H1 (cell line): ENCODE measurements around the gene CDH22. TPM values are rescaled to one million over a fixed set of nuclear protein-coding genes. Genes with fewer than 3 reads are reported as not detected.

Experiments used
- CTCF ChIA-PET: fragments of 300-600 bp; sonication (Branson Sonifier 250); formaldehyde crosslinking; loops from one replicate; lab custom pipeline; 2021; ENCODE audit not compliant: partially characterized antibody; lab: Charles Lee
- POLR2A ChIA-PET: fragments of 300-600 bp; sonication (Branson Sonifier 250); formaldehyde crosslinking; loops from one replicate; lab custom pipeline; 2021; ENCODE audit warnings: inconsistent platforms; ENCODE audit not compliant: partially characterized antibody; lab: Charles Lee
- DNase-seq, 2 experiments: peaks; one replicate each; pipeline versions ENCODE4 v3.0.0 to v3.0.0-alpha.2; 2010 to 2022; ENCODE audit warnings: low spot score in 2 of 2, low read depth in 1 of 2, mixed read lengths in 1 of 2
- FAIRE-seq: peaks from 2 replicates; lab custom pipeline; 2011; peaks lifted over from hg19 to GRCh38; lab: Jason Lieb, UNC
- H2AFZ ChIP-seq: 2 replicates; pipeline ENCODE4 v1.8.1; 2012; ENCODE audit warnings: low read length, inconsistent platforms
- H2AK5ac ChIP-seq: 2 replicates; pipeline ENCODE4 v1.6.1; 2013; ENCODE audit warnings: low read depth, low read length
- H2BK120ac ChIP-seq: replicated peaks from 2 replicates; pipeline ENCODE3; 2013; ENCODE audit warnings: low read depth, low read length, inconsistent platforms
- H2BK12ac ChIP-seq: 2 replicates; pipeline ENCODE4 v1.6.1; 2013; ENCODE audit warnings: low read depth, low read length
- H2BK15ac ChIP-seq: 2 replicates; pipeline ENCODE4 v1.6.1; 2013; ENCODE audit warnings: low read length
- H2BK20ac ChIP-seq: 2 replicates; pipeline ENCODE4 v1.6.1; 2013; ENCODE audit warnings: low read length
- H2BK5ac ChIP-seq: 2 replicates; pipeline ENCODE4 v1.6.1; 2013; ENCODE audit warnings: low read depth, low read length
- H3K14ac ChIP-seq: 2 replicates; pipeline ENCODE4 v1.6.1; 2013; ENCODE audit warnings: inconsistent platforms; ENCODE audit not compliant: insufficient read length
- H3K18ac ChIP-seq: 2 replicates; pipeline ENCODE4 v1.6.1; 2013; ENCODE audit warnings: low read length; ENCODE audit errors: extremely low read depth
- H3K23ac ChIP-seq: 2 replicates; pipeline ENCODE4 v1.6.1; 2013; ENCODE audit warnings: inconsistent platforms; ENCODE audit not compliant: insufficient read length
- H3K23me2 ChIP-seq: 2 replicates; pipeline ENCODE4 v1.6.1; 2013; ENCODE audit warnings: low read depth, low read length
- H3K27ac ChIP-seq: 2 replicates; pipeline ENCODE4 v1.6.1; 2011; ENCODE audit warnings: low read depth, low read length, inconsistent platforms
- H3K27me3 ChIP-seq, 4 experiments: replicated peaks in 1 of 4; 1 replicate in 1 of 4; 2 replicates in 3 of 4; pipeline versions ENCODE4 v1.6.1 to v1.8.1; 2011 to 2013; ENCODE audit warnings: low read length in 3 of 4, mild to moderate bottlenecking in 3 of 4, inconsistent platforms in 2 of 4, mixed read lengths in 2 of 4, moderate library complexity in 1 of 4; ENCODE audit not compliant: control insufficient read depth in 3 of 4, insufficient read depth in 3 of 4; ENCODE audit errors: extremely low read depth in 1 of 4
- H3K36me3 ChIP-seq, 4 experiments: 2 replicates each; pipeline versions ENCODE4 v1.6.1 to v1.8.1; 2011 to 2013; ENCODE audit warnings: mild to moderate bottlenecking in 4 of 4, low read length in 3 of 4, moderate library complexity in 2 of 4, control low read depth in 1 of 4, inconsistent platforms in 1 of 4; ENCODE audit not compliant: insufficient read depth in 4 of 4, control insufficient read depth in 2 of 4
- H3K4ac ChIP-seq: replicated peaks from 2 replicates; pipeline ENCODE3; 2013; ENCODE audit warnings: low read length, low read depth, mixed read lengths, inconsistent platforms; ENCODE audit not compliant: insufficient read length
- H3K4me1 ChIP-seq, 4 experiments: replicated peaks in 1 of 4; 1 replicate in 1 of 4; 2 replicates in 3 of 4; pipeline versions ENCODE4 v1.6.1 to v1.8.1; 2011 to 2013; ENCODE audit warnings: low read length in 3 of 4, inconsistent platforms in 2 of 4, mixed read lengths in 1 of 4; ENCODE audit not compliant: insufficient read depth in 4 of 4, control insufficient read depth in 3 of 4
- H3K4me2 ChIP-seq, 2 experiments: 2 replicates each; pipeline versions ENCODE4 v1.6.1 to v1.8.1; 2011 to 2013; ENCODE audit warnings: low read depth in 2 of 2, low read length in 2 of 2, control low read depth in 1 of 2, inconsistent platforms in 1 of 2, mild to moderate bottlenecking in 1 of 2; ENCODE audit not compliant: insufficient read depth in 1 of 2
- H3K4me3 ChIP-seq, 4 experiments: fragments of 200-600, 300-600 bp in 1 of 4; sonication (generic), shearing (Covaris generic), sonication (Bioruptor Twin) in 1 of 4; 2 replicates each; pipeline versions ENCODE4 v1.5.1 to v1.8.1; 2011 to 2016; ENCODE audit warnings: low read length in 4 of 4, low read depth in 3 of 4, control low read depth in 2 of 4, inconsistent platforms in 2 of 4, mild to moderate bottlenecking in 2 of 4, mixed read lengths in 1 of 4, moderate library complexity in 1 of 4; ENCODE audit not compliant: insufficient read depth in 2 of 4; ENCODE audit errors: extremely low read depth in 1 of 4
- H3K56ac ChIP-seq: replicated peaks from 2 replicates; pipeline ENCODE3; 2013; ENCODE audit warnings: low read depth, mild to moderate bottlenecking, mixed read lengths, low read length, inconsistent platforms; ENCODE audit not compliant: insufficient read length
- H3K79me1 ChIP-seq: 2 replicates; pipeline ENCODE4 v1.6.1; 2013; ENCODE audit warnings: low read depth, low read length, control low read depth
- H3K79me2 ChIP-seq, 2 experiments: 2 replicates each; pipeline versions ENCODE4 v1.6.1 to v1.8.1; 2012 to 2013; ENCODE audit warnings: low read length in 2 of 2, mild to moderate bottlenecking in 2 of 2, inconsistent platforms in 1 of 2; ENCODE audit not compliant: insufficient read depth in 2 of 2, control insufficient read depth in 1 of 2
- H3K9ac ChIP-seq, 4 experiments: replicated peaks in 1 of 4; 1 replicate in 1 of 4; 2 replicates in 3 of 4; pipeline versions ENCODE4 v1.6.1 to v1.8.1; 2011 to 2013; ENCODE audit warnings: low read depth in 3 of 4, low read length in 3 of 4, control low read depth in 2 of 4, mild to moderate bottlenecking in 2 of 4, moderate library complexity in 2 of 4, inconsistent platforms in 1 of 4; ENCODE audit errors: extremely low read depth in 1 of 4
- H3K9me3 ChIP-seq, 2 experiments: 2 replicates each; pipeline versions ENCODE4 v1.6.1 to v1.8.1; 2012 to 2013; ENCODE audit warnings: mild to moderate bottlenecking in 2 of 2, moderate library complexity in 2 of 2, control low read depth in 1 of 2, inconsistent platforms in 1 of 2, low read depth in 1 of 2, low read length in 1 of 2, mixed read lengths in 1 of 2; ENCODE audit not compliant: insufficient read depth in 2 of 2
- H4K20me1 ChIP-seq, 2 experiments: replicated peaks in 1 of 2; 2 replicates each; pipeline versions ENCODE3 to v1.8.1; 2011 to 2013; ENCODE audit warnings: inconsistent platforms in 2 of 2, low read length in 2 of 2, mild to moderate bottlenecking in 1 of 2; ENCODE audit not compliant: insufficient read depth in 2 of 2, control insufficient read depth in 1 of 2
- H4K5ac ChIP-seq: 2 replicates; pipeline ENCODE4 v1.6.1; 2013; ENCODE audit warnings: low read length, low read depth, mixed read lengths, inconsistent platforms; ENCODE audit not compliant: insufficient read length
- H4K8ac ChIP-seq: 2 replicates; pipeline ENCODE4 v1.8.0; 2013; ENCODE audit warnings: mild to moderate bottlenecking, moderate library complexity, low read length, inconsistent platforms; ENCODE audit not compliant: insufficient read depth; ENCODE audit errors: extremely low read depth
- H4K91ac ChIP-seq: replicated peaks from 2 replicates; pipeline ENCODE3; 2013; ENCODE audit warnings: low read length, mixed read lengths, inconsistent platforms; ENCODE audit not compliant: insufficient read length
- BCL11A ChIP-seq, 2 experiments: IDR thresholded peaks; one replicate each; pipeline ENCODE4 v1.6.1; 2011; ENCODE audit warnings: low read depth in 2 of 2, low read length in 2 of 2, mild to moderate bottlenecking in 2 of 2
- MAFK ChIP-seq: IDR thresholded peaks from 2 replicates; pipeline ENCODE4 v1.6.1; 2012; ENCODE audit warnings: low read depth, mild to moderate bottlenecking, improper control_type of control experiment, low read length
- POLR2AphosphoS5 ChIP-seq: IDR thresholded peaks from 2 replicates; pipeline ENCODE4 v1.6.1; 2011; ENCODE audit warnings: low read depth, low read length
- TAF7 ChIP-seq: optimal IDR thresholded peaks from 2 replicates; pipeline ENCODE3; 2011; ENCODE audit warnings: low read depth, mild to moderate bottlenecking, inconsistent platforms, low read length, moderate library complexity, borderline replicate concordance
- whole genome bisulfite sequencing, 2 experiments: shearing (Covaris generic) in 1 of 2; methylation state at CpG; one replicate each; pipeline versions ENCODE4 v1.1.6 to v1.1.7; 2013 to 2015; ENCODE audit warnings: low lambda C conversion rate in 2 of 2, mixed read lengths in 2 of 2, inconsistent platforms in 1 of 2, low coverage in 1 of 2, missing lambda C conversion rate in 1 of 2; ENCODE audit not compliant: insufficient replicate concordance in 2 of 2, insufficient coverage in 1 of 2, insufficient read length in 1 of 2; ENCODE audit errors: extremely low coverage in 1 of 2, missing lambda C conversion rate in 1 of 2; 5-methylcytosine and 5-hydroxymethylcytosine counted together
- polyA plus RNA-seq, 7 experiments: library from polyadenylated mRNA; depleted of rRNA in 3 of 7; stranded (reverse) in 5 of 7; unstranded in 2 of 7; fragments of >200 nt in 5 of 7; fragments of 200-250 nt in 2 of 7; gene quantifications; 1 replicate in 5 of 7; 2 replicates in 1 of 7; 4 replicates in 1 of 7; pipeline versions ENCODE4 v1.2.1 to v1.2.3, GENCODE V29; 2011 to 2013; ENCODE audit warnings: missing spikeins in 2 of 7, mixed read lengths in 2 of 7
- total RNA-seq: library from RNA; stranded (reverse); fragmentation: NEBNext Ultra II Directional; extraction: Animal tissue kit (Norgen Biotek cat#: 25700); gene quantifications from 2 replicates; pipeline ENCODE4 v1.2.1, GENCODE V29; 2021

CDH22 gene
- total and polyA plus RNA-seq, 2 of the 8 experiments (the other 6 are each of a cell fraction or from before 2014, with no cell fraction given): 0.35 to 0.39 TPM

DNA sequence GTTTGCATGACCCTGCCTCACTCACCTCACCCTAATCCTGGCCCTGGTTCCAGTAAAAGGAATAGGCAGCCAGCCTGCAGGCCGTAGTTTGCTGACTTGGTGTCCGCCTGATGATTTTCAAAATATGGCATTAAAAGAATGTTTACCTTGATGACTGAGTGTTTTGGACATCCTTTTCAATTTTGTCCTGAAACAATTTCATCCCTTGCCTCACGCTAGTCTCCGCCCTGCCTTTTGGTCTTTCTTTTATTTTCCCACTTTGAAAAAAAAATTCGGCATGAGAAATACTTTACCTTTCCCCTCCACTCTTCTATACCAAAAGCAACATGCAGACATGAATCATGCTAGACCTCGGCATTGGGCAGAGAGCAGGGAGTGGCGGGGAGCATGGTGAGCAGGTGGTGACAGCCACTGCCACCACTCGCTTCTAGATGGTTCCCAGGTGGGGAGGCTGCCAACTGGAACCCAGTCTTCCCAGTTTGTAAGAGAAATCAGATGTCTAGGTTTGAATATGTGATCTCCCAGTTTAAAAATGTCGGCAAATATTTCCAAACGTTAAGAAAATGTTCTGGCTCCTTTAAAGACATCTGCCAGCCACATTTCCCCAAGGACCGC is 180.8 kb downstream of the CDH22 start:
- Histone ChIP-seq H2BK120ac (no peak overlapping the region), H2BK12ac (no peak overlapping the region), H2AFZ (no peak overlapping the region), H3K27ac (no peak overlapping the region), H3K14ac (no peak overlapping the region), H4K5ac (no peak overlapping the region), H2BK5ac (no peak overlapping the region), H4K91ac (no peak overlapping the region), H3K23ac (no peak overlapping the region), H3K4me3 (no peak overlapping the region), H3K27me3 (peaks cover 0 to 4% (median 2%) of the 10 kb centered on the region in 4 experiments; a peak in 4 of 7 replicates), H3K9me3 (no peaks in the 10 kb centered on the region), H4K8ac (no peak overlapping the region), H4K20me1 (peaks cover 2 to 3% of the 10 kb centered on the region in 2 experiments), H3K79me1 (no peaks in the 10 kb centered on the region), H3K23me2 (no peaks in the 10 kb centered on the region), H3K18ac (no peak overlapping the region), H2BK15ac (no peak overlapping the region), H3K79me2 (no peaks in the 10 kb centered on the region), H2BK20ac (no peak overlapping the region), H3K4me2 (no peak overlapping the region), H3K9ac (no peak overlapping the region), H3K56ac (no peak overlapping the region), H3K4ac (no peak overlapping the region), H3K36me3 (peaks cover 0 to 6% (median 1%) of the 10 kb centered on the region in 4 experiments; a peak in 4 of 8 replicates), H3K4me1 (no peaks in the 10 kb centered on the region; a peak in 1 of 7 replicates), H2AK5ac (no peak overlapping the region)
- POLR2A ChIA-PET: no interaction called here
- 83% methylated on average over 11 of the region's 11 CpGs; no CpG with 5 or more reads in 1 of the 2 experiments for WGBS, 2 experiments
- no peak for FAIRE-seq
- DNase-seq: no peak
- CTCF ChIA-PET: interaction anchor here (0.7 to 8.1 kb wide), 14 partner anchors 7 to 222 kb away, joined by 3 to 171 read pairs (median 4); partner anchors contain the start of genes CD40 and SLC12A5
- TF ChIP-seq POLR2AphosphoS5 (no peak), MAFK (no peak), BCL11A (IDR thresholded peaks at IDR 0.05; ENCODE audit: low read depth in 2 of 2, low read length in 2 of 2) (no peak), TAF7 (no peak)
